Measurements from ENCODE around the gene DNAH14. TPM values are rescaled to one million over a fixed set of nuclear protein-coding genes. Genes with fewer than 3 reads are reported as not detected.

The DNAH14 gene
- total and polyA plus RNA-seq, 2 of the 8 experiments (the other 6 are each of a cell fraction or from before 2014, with no cell fraction given) = 8.4 to 40.7 TPM

GRCh38 chr1:225431081-225431863 lies 501.8 kb downstream of the DNAH14 start (continued):
- TF ChIP-seq POU5F1 (IDR thresholded peaks at IDR 0.05; ENCODE audit: low read depth, low read length) (no peak), NANOG (IDR thresholded peaks at IDR 0.05; ENCODE audit: insufficient read depth, low read depth, low read length, poor library complexity, severe bottlenecking) (no peak), KDM4A (IDR thresholded peaks at IDR 0.05; ENCODE audit: low read depth, low read length, severe bottlenecking) (no peak)

All from H1 (cell line).